Peyer's patch (tissue), 4 donors: ENCODE measurements around the gene SEC14L5. TPM values are rescaled to one million over a fixed set of nuclear protein-coding genes. Genes with fewer than 3 reads are reported as not detected.

Experiments used
- DNase-seq, 3 donors: peaks; one replicate each; pipeline ENCODE4 v3.0.0-alpha.2; 2017 to 2019
- H3K27ac ChIP-seq, 4 donors: fragments of 200-600 bp; sonication (generic); one replicate each; pipeline ENCODE4 v1.5.1; 2016 to 2019
- H3K27me3 ChIP-seq, 2 donors: fragments of 200-600 bp; sonication (generic); one replicate each; pipeline ENCODE4 v1.5.1; 2019
- H3K36me3 ChIP-seq, 3 donors: fragments of 200-600 bp; sonication (generic); one replicate each; pipeline ENCODE4 v1.5.1; 2016 to 2019
- H3K4me1 ChIP-seq, 4 donors: fragments of 200-600 bp; sonication (generic); one replicate each; pipeline ENCODE4 v1.5.1; 2016 to 2019
- H3K4me3 ChIP-seq, 4 donors: fragments of 200-600 bp; sonication (generic); 1 replicate in 3 of 4; 2 replicates in 1 of 4; pipeline ENCODE4 v1.5.1; 2016 to 2019; ENCODE audit warnings: mild to moderate bottlenecking in 1 of 4
- H3K9me3 ChIP-seq, 4 donors: fragments of 200-600 bp; sonication (generic); one replicate each; pipeline ENCODE4 v1.5.1; 2016 to 2019; ENCODE audit warnings: mild to moderate bottlenecking in 1 of 4
- POLR2A ChIP-seq, 2 donors: fragments of 450-650 bp; IDR thresholded peaks; one replicate each; pipeline ENCODE4 v1.5.1; 2017; ENCODE audit warnings: antibody characterized with exemption in 2 of 2, mild to moderate bottlenecking in 2 of 2, moderate library complexity in 2 of 2
- total RNA-seq, 4 donors: library from RNA; depleted of rRNA; stranded (reverse); fragments of >200 nt; gene quantifications; one replicate each; pipeline ENCODE4 v1.1.0, GENCODE V29; 2016
- TF ChIP-seq, protein P1 (sequence below), 6 experiments: fragments of 450-650 bp in 4 of 6; fragments of 200-600 bp in 2 of 6; sonication (generic) in 1 of 6; IDR thresholded peaks; one replicate each; pipeline ENCODE4 v1.5.1; 2017 to 2019; ENCODE audit warnings: antibody characterized with exemption in 6 of 6, mild to moderate bottlenecking in 3 of 6, moderate library complexity in 1 of 6

Gene SEC14L5
- total RNA-seq, 4 donors from 2014 or later, result 0.13 to 2.0 (median 1.1) TPM

DNA sequence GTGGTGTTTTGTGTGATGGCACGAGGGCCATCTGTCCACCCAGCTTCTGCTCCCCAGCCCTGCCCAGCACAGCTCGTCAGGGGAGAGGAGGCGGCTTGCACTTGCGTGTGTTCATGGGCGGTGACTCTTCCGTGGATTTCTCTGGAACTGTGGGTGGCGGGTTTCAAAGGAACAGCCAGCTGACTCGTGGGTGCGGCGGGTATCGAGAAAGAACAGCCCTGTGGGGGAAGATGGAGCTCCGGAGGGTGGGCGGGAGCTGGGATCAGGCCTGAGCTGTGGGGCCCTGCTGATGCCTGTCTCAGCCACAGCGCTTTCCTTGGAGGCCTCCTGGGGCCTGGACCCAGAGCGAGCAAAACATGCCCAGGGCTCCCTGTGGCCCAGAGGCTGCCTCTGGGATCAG lies 62.4 kb downstream of the SEC14L5 start:
- TF ChIP-seq POLR2A (IDR thresholded peaks at IDR 0.05), result no peak
- TF ChIP-seq, protein P1, sequence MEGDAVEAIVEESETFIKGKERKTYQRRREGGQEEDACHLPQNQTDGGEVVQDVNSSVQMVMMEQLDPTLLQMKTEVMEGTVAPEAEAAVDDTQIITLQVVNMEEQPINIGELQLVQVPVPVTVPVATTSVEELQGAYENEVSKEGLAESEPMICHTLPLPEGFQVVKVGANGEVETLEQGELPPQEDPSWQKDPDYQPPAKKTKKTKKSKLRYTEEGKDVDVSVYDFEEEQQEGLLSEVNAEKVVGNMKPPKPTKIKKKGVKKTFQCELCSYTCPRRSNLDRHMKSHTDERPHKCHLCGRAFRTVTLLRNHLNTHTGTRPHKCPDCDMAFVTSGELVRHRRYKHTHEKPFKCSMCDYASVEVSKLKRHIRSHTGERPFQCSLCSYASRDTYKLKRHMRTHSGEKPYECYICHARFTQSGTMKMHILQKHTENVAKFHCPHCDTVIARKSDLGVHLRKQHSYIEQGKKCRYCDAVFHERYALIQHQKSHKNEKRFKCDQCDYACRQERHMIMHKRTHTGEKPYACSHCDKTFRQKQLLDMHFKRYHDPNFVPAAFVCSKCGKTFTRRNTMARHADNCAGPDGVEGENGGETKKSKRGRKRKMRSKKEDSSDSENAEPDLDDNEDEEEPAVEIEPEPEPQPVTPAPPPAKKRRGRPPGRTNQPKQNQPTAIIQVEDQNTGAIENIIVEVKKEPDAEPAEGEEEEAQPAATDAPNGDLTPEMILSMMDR (IDR thresholded peaks at IDR 0.05), result no peak
- H3K27ac ChIP-seq, result no peak overlapping the region
- no peaks in the 10 kb centered on the region for H3K9me3 ChIP-seq
- H3K4me1 ChIP-seq, result no peaks in the 10 kb centered on the region
- no peak for DNase-seq
- H3K4me3 ChIP-seq, result no peak overlapping the region
- no peaks in the 10 kb centered on the region for H3K27me3 ChIP-seq
- H3K36me3 ChIP-seq, result peaks cover 0 to 7% (median 0%) of the 10 kb centered on the region in 3 donors

DNA sequence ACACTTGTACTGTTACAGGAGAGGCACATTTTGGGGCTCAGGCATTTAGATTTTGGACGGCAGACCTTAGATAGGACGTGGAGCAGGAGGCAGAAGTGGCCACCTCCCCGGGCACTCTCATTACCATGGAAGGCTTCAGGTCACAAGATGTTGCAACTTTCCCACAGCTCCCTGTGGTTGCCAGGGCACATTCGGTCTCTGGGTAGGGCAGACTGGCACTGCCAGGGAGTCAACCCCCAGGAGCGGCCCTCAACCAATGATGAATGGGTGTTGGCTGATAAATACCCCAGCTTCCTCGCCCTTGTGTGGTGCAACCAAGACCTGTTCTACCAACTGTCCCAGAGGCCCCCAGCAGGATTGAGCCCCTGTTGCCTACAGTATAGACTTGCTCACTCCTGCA lies 64.4 kb downstream of the SEC14L5 start:
- peaks cover 0 to 9% (median 0%) of the 10 kb centered on the region in 3 donors for H3K36me3 ChIP-seq
- DNase-seq, result no peak
- H3K4me3 ChIP-seq, result no peak overlapping the region
- H3K27me3 ChIP-seq, result no peaks in the 10 kb centered on the region
- H3K9me3 ChIP-seq, result no peaks in the 10 kb centered on the region
- H3K4me1 ChIP-seq, result no peaks in the 10 kb centered on the region
- TF ChIP-seq, protein P1 (IDR thresholded peaks at IDR 0.05), result no peak
- no peak for TF ChIP-seq POLR2A (IDR thresholded peaks at IDR 0.05)
- H3K27ac ChIP-seq, result no peak overlapping the region

DNA sequence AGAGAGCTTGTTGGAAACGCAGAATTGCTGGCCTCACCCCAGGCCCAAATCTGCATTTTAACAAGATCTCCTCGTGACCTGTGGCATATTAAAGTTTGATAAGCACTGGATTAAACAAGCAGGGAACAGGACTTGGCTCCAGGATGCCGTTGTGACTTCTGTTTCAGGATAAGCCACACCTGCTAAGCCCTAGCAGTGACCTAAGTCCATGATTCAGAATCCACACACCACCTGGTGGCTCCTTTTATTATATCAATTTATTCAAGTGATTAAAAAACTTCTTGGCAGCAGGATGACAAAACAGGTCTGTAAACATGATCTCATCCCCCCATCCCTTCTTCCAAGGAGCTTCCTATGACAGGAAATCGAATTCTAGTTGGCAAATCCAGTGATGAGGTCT lies 66.5 kb downstream of the SEC14L5 start:
- TF ChIP-seq, protein P1 (IDR thresholded peaks at IDR 0.05), result peak in 4 of 6 experiments; percentile 14 to 68 (median 52)
- TF ChIP-seq POLR2A (IDR thresholded peaks at IDR 0.05), result no peak

DNA sequence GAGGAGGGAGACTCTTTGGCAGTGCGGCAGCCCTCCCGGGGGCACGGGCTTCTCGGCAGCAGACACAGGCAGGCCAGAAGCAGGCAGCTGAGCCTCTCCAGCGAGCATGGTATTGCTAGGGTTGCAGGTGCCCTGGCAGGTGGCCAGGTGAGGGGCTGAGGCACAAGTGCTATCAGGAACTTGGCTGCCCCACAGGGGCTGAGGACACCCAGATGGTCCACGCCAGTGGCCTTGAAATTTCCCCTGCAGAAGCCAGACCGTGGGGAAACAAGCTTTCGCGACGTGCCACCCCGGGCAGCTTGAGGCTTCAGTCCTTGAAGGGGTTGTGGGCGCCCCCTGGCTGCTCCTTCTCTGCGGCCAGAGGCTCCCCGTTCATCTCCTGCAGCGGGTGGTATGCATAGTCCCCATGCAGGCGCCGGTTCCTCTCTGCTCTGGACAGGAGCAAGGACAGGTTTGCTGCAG lies 67.1 kb downstream of the SEC14L5 start:
- peak in 2 of 3 donors; percentile 56 to 58 for DNase-seq
- peaks cover 0 to 31% (median 0%) of the 10 kb centered on the region in 3 donors for H3K36me3 ChIP-seq
- no peaks in the 10 kb centered on the region for H3K4me1 ChIP-seq
- H3K9me3 ChIP-seq, result no peaks in the 10 kb centered on the region
- TF ChIP-seq POLR2A (IDR thresholded peaks at IDR 0.05), result no peak
- TF ChIP-seq, protein P1 (IDR thresholded peaks at IDR 0.05), result peak in 2 of 6 experiments; percentile 10 to 27
- H3K27me3 ChIP-seq, result no peaks in the 10 kb centered on the region
- H3K4me3 ChIP-seq, result no peak overlapping the region
- no peak overlapping the region for H3K27ac ChIP-seq

More for the DNA sequence above, 66.5 kb downstream of the SEC14L5 start:
- Histone ChIP-seq H3K27ac (no peak overlapping the region), H3K36me3 (peaks cover 0 to 29% (median 0%) of the 10 kb centered on the region in 3 donors), H3K9me3 (no peaks in the 10 kb centered on the region), H3K4me1 (no peaks in the 10 kb centered on the region), H3K4me3 (no peak overlapping the region), H3K27me3 (no peaks in the 10 kb centered on the region)
- DNase-seq, result peak in 1 of 3 donors; percentile 55

DNA sequence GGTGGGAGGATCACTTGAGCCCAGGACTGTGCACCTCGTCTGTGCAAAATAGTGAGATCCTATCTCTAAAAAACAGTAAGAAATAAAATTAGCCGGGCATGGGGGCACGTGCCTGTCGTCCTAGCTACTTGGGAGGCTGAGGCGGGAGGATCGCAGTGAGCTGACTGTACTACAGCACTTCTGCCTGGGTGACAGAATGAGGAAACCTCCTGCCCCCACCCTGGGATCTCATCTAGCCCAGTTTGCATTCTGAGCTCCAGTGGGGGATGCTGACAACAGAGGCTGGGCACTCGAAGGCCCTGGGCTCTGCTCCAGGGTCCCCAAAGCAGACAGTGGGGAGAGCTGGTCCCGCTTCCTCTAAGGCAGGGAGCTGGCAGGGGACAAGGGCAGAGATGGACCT lies 68.5 kb downstream of the SEC14L5 start:
- Histone ChIP-seq H3K36me3 (peaks cover 0 to 31% (median 0%) of the 10 kb centered on the region in 3 donors), H3K4me1 (no peaks in the 10 kb centered on the region), H3K9me3 (no peaks in the 10 kb centered on the region), H3K4me3 (no peak overlapping the region), H3K27ac (no peak overlapping the region), H3K27me3 (no peaks in the 10 kb centered on the region)
- no peak for DNase-seq
- no peak for TF ChIP-seq POLR2A (IDR thresholded peaks at IDR 0.05)
- TF ChIP-seq, protein P1 (IDR thresholded peaks at IDR 0.05), result no peak
